ENCODE results near the gene UBIAD1.
A peak's percentile ranks its signal among the peaks of the same experiment; 100 is the strongest.

The UBIAD1 gene

GRCh38 chr1:11314959-11315358, 42.0 kb downstream of the UBIAD1 start:
- no peak for DNase-seq

GRCh38 chr1:11316701-11317100, 43.7 kb downstream of the UBIAD1 start:
- no peak for DNase-seq

- no peak for DNase-seq
These were observed 46.0 kb downstream of the UBIAD1 start for GRCh38 chr1:11318982-11319381.

GRCh38 chr1:11320153-11320936, 47.3 kb downstream of the UBIAD1 start:
- peak in 1 of 2 experiments; percentile 25 for DNase-seq

GRCh38 chr1:11321656-11322491, 48.9 kb downstream of the UBIAD1 start:
- no peak for DNase-seq

- DNase-seq = no peak
These were observed 51.7 kb downstream of the UBIAD1 start for GRCh38 chr1:11324567-11325165.

GRCh38 chr1:11326070-11326469, 53.1 kb downstream of the UBIAD1 start:
- no peak for DNase-seq

- no peak for DNase-seq
These were observed 55.4 kb downstream of the UBIAD1 start for GRCh38 chr1:11328444-11328843.

GRCh38 chr1:11330411-11330810, 57.4 kb downstream of the UBIAD1 start:
- no peak for DNase-seq

GRCh38 chr1:11331036-11331944, 58.3 kb downstream of the UBIAD1 start:
- DNase-seq = no peak

- no peak for DNase-seq
These were observed 59.0 kb downstream of the UBIAD1 start for GRCh38 chr1:11331945-11332546.

- no peak for DNase-seq
These were observed 60.6 kb downstream of the UBIAD1 start for GRCh38 chr1:11333631-11334030.

GRCh38 chr1:11334261-11334804, 61.3 kb downstream of the UBIAD1 start:
- DNase-seq = no peak

- DNase-seq = no peak
These were observed 61.8 kb downstream of the UBIAD1 start for GRCh38 chr1:11334821-11335220.

- no peak for DNase-seq
These were observed 62.5 kb downstream of the UBIAD1 start for GRCh38 chr1:11335417-11336056.

- peak; percentile 37 to 71 for DNase-seq
These were observed 64.6 kb downstream of the UBIAD1 start for GRCh38 chr1:11337580-11338073.
